IPS DF 6.9 (cell line): ENCODE data around the gene TRIM44.

ENCODE experiments used
- DNase-seq: peaks from one replicate; pipeline ENCODE4 v3.0.0-alpha.2; 2013; ENCODE audit warnings: low read depth, low spot score
- H3K27ac ChIP-seq: one replicate; pipeline ENCODE4 v1.5.1; 2013; ENCODE audit warnings: low read length, control low read depth
- H3K27me3 ChIP-seq: 2 replicates; pipeline ENCODE4 v1.6.1; 2013; ENCODE audit warnings: mild to moderate bottlenecking, low read length; ENCODE audit not compliant: control insufficient read depth, insufficient read depth
- H3K36me3 ChIP-seq: 2 replicates; pipeline ENCODE4 v1.6.1; 2013; ENCODE audit warnings: low read length; ENCODE audit not compliant: control insufficient read depth, insufficient read depth
- H3K4me1 ChIP-seq: 2 replicates; pipeline ENCODE4 v1.6.1; 2013; ENCODE audit warnings: low read length; ENCODE audit not compliant: control insufficient read depth, insufficient read depth
- H3K4me3 ChIP-seq: 2 replicates; pipeline ENCODE4 v1.5.1; 2013; ENCODE audit warnings: mild to moderate bottlenecking, low read length
- H3K9me3 ChIP-seq: 2 replicates; pipeline ENCODE4 v1.6.1; 2013; ENCODE audit warnings: low read length, inconsistent platforms; ENCODE audit not compliant: control insufficient read depth, insufficient read depth
- WGBS: extraction: QIAGEN DNeasy Blood & Tissue Kit; methylation state at CpG from one replicate; pipeline ENCODE4 v1.1.7; 2013; ENCODE audit warnings: mixed read lengths, missing lambda C conversion rate; ENCODE audit not compliant: insufficient read length, insufficient coverage; 5-methylcytosine and 5-hydroxymethylcytosine counted together

TRIM44 gene

DNA sequence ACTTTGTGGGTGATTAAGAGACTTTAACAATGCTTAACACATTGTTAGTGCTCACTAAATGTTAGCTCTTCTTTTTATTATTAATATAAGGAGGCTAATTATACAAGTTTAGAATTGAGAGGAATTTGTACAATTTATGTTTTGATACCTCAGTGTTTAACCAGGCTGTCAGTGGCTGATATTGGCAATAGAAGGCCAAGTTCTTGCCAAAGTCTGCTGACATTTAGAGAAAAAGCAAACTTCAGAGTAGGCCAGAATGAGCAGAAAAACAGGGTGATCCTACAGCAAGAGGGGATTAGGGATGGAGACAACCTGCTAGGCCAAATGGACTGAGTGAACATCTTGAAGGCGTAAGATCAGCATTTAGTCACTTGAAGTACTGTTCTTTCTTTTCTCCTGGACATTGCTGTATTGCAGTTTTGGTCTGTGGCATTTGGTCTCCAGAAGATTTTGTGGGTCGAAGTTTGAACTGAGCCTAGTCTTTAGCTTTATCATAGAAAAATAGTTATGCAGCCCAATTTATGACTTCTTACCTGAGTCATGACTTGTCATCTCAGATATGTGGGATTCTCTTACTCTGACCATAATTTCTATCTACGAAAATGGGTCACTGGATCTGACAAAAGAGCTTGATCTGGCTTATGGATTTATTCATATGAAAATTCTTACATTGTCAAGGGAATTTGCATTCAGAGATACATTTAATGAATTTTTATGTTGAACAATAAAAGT is 9.0 kb downstream of the TRIM44 start:
- WGBS = no CpG with 5 or more reads among the region's 3 CpGs
- H3K9me3 ChIP-seq = no peaks in the 10 kb centered on the region
- no peaks in the 10 kb centered on the region for H3K36me3 ChIP-seq
- no peak overlapping the region for H3K27ac ChIP-seq
- no peaks in the 10 kb centered on the region for H3K4me1 ChIP-seq
- H3K27me3 ChIP-seq = no peaks in the 10 kb centered on the region; the same call in 1 of the 2 replicates
- DNase-seq = no peak
- no peak overlapping the region for H3K4me3 ChIP-seq

DNA sequence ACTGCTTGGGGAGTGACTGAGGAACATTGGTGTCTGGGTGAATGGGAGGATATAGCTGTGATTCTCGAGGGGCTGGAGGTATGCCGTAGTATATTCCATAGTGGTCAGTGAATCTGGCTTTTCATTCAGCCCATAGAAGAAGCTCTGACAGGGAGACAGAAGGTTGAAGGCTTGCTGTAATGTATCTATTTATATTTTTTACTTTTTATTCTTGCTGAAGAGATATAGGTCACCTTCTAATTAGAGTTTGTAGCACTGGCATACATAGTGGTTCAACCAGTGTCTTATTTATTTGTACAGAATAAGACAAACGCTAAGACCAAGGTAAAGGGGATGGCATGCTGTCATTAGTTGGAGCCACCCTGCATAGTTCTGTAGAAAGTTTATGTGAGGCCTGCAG is 10.0 kb downstream of the TRIM44 start:
- no peak overlapping the region for H3K4me3 ChIP-seq
- no peaks in the 10 kb centered on the region for H3K9me3 ChIP-seq
- no peaks in the 10 kb centered on the region for H3K36me3 ChIP-seq
- DNase-seq = no peak
- H3K27ac ChIP-seq = no peak overlapping the region
- H3K27me3 ChIP-seq = no peaks in the 10 kb centered on the region; the same call in 1 of the 2 replicates
- no peaks in the 10 kb centered on the region for H3K4me1 ChIP-seq
- no CpG with 5 or more reads among the region's 3 CpGs for WGBS

DNA sequence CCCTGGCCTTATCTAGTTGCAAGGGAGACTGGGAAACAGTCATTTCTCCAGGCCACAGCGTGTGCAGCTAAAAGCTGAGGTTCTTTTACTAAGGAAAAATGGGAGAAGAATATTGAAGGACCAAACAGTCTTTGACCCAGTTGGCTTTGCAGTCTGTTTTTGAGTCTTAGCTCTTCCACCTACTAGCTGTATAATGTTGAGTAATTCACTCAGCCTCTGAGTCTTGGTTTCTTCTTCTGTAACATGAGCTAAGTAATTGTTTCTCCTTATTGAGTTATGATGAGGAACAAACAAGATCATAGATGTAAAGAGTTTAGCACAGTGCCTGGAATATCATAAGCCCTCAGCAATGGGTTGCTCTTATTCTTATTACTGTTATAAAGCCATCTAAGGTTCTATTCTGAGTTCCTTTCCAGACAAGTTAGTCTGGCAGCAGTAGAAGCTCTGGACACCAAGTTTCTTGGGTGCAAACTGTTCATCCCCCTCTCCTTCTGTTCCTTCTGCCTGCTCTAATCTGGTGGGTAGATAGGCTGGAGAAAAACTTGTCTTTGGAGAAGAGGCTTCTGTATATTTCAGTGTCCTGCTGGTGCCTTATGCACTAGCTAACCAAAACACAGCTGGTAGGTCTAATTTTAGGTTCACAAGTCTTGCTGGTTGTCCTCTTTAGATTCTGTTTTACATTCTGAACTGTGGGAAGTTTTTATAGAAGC is 13.5 kb downstream of the TRIM44 start:
- Histone ChIP-seq H3K4me3 (no peak overlapping the region), H3K27me3 (no peaks in the 10 kb centered on the region; the same call in 1 of the 2 replicates), H3K36me3 (no peaks in the 10 kb centered on the region), H3K9me3 (no peaks in the 10 kb centered on the region), H3K4me1 (no peaks in the 10 kb centered on the region), H3K27ac (no peak overlapping the region)
- WGBS = no CpG with 5 or more reads among the region's 1 CpG
- DNase-seq = no peak

DNA sequence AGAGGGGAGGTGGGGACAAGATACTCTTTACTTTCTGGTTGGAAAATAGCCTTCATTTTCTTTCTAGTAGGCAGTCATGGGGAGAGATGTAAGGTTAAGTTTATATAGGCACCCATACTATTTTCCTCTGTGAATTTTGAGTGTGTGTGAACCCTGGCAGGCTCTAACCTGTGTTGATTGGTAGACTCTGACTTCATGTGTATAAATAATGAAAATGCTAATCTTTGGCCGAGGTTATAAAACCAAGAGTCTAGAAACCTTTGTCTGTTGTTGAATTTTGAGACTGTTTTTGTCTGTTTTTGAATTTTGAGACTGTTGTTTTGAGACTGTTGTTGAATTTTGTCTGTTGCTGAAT is 14.0 kb downstream of the TRIM44 start:
- no peaks in the 10 kb centered on the region for H3K9me3 ChIP-seq
- no CpG with 5 or more reads among the region's 1 CpG for WGBS
- no peak for DNase-seq

DNA sequence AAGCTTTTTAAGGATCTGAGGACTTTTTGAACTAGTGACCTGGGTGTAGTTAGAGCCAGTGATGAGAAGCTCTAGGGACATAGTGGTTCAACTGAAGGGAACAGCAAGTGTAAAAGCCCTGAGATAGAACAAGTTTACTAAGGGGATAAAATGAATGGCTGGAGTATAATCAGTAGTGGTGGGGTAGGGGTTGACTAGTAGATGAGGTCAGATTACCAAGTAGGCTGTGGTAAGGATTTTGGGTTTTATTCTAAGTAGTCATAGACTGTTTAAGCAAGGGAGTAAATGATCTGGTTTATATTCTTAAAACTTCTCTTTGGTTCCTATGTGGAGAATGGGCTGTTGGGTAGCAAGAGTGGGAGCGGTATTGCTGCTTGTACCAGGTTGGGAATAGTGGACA is 15.3 kb downstream of the TRIM44 start:
- no peaks in the 10 kb centered on the region for H3K27me3 ChIP-seq
- no peak overlapping the region for H3K4me3 ChIP-seq
- no peaks in the 10 kb centered on the region for H3K9me3 ChIP-seq
- no peaks in the 10 kb centered on the region for H3K4me1 ChIP-seq
- no peaks in the 10 kb centered on the region for H3K36me3 ChIP-seq
- no peak overlapping the region for H3K27ac ChIP-seq
- DNase-seq = no peak
- no CpG with 5 or more reads among the region's 1 CpG for WGBS

More for the DNA sequence above, 14.0 kb downstream of the TRIM44 start:
- no peak overlapping the region for H3K27ac ChIP-seq
- no peaks in the 10 kb centered on the region; the same call in 1 of the 2 replicates for H3K27me3 ChIP-seq
- H3K4me3 ChIP-seq = no peak overlapping the region
- no peaks in the 10 kb centered on the region for H3K36me3 ChIP-seq
- no peaks in the 10 kb centered on the region for H3K4me1 ChIP-seq

DNA sequence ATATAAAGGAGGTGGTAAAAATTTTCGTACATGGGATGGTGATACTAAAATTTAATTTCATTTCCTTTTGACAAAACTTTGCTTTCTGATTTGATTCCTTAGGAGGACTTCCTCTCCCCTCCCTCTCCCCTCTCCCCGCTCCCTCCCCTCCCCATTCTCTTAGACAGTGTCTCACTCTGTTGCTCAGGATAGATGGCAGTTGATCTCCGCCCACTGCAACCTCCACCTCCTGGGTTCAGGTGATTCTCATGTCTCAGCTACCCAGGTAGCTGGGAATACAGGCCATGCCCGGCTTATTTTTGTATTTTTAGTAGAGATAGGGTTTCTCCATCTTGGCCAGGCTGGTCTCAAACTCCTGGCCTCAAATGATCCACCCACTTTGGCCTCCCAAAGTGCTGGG is 15.9 kb downstream of the TRIM44 start:
- Histone ChIP-seq H3K4me1 (no peaks in the 10 kb centered on the region), H3K36me3 (no peaks in the 10 kb centered on the region), H3K27ac (no peak overlapping the region), H3K27me3 (no peaks in the 10 kb centered on the region), H3K4me3 (no peak overlapping the region), H3K9me3 (no peaks in the 10 kb centered on the region)
- no peak for DNase-seq
- 100% methylated on average over 1 of the region's 4 CpGs for WGBS

DNA sequence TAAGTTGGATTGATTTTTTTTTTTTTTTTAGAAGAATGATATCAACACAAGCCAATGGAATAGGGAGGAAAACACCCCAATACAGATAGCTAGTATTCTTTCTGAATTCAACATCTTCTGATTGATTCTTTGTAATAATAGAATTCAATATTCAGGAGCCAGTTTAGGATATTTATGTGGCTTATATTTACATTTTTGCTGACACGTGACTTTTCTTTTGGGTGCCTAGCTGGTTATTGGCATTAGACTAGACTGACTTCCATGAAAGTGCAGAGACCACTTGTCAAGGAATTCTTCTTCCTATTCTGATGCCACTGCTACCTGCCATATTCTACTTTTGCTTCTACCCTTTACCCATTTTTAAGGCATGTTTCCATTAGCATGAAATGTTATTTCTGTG is 16.4 kb downstream of the TRIM44 start:
- no peak overlapping the region for H3K4me3 ChIP-seq
- H3K9me3 ChIP-seq = no peaks in the 10 kb centered on the region
- no peaks in the 10 kb centered on the region for H3K4me1 ChIP-seq
- no peaks in the 10 kb centered on the region for H3K27me3 ChIP-seq
- H3K36me3 ChIP-seq = no peaks in the 10 kb centered on the region
- H3K27ac ChIP-seq = no peak overlapping the region
- WGBS = no CpG with 5 or more reads among the region's 1 CpG
- DNase-seq = no peak

DNA sequence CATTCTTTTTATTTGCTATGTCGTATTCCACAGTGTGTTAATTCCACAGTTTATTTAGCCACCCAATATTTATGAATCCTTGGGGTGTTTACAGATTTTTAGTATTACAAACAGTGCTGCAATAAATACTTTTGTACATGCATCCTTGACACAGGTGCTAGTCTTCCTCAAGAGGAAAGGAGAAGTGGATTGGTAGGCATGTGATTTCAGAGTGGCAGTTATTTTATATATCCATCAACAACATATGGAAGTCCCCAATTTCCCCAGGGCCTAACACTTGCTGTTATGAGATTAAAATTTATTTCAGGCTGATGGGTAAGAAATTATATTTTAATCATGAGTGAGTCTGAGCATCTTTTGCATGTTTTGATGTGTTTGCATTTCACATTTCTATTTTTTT is 17.9 kb downstream of the TRIM44 start:
- DNase-seq = no peak
- Histone ChIP-seq H3K4me3 (no peak overlapping the region), H3K4me1 (no peaks in the 10 kb centered on the region), H3K27ac (no peak overlapping the region), H3K36me3 (no peaks in the 10 kb centered on the region), H3K9me3 (no peaks in the 10 kb centered on the region), H3K27me3 (no peaks in the 10 kb centered on the region)
- no CpG with 5 or more reads among the region's 1 CpG for WGBS

DNA sequence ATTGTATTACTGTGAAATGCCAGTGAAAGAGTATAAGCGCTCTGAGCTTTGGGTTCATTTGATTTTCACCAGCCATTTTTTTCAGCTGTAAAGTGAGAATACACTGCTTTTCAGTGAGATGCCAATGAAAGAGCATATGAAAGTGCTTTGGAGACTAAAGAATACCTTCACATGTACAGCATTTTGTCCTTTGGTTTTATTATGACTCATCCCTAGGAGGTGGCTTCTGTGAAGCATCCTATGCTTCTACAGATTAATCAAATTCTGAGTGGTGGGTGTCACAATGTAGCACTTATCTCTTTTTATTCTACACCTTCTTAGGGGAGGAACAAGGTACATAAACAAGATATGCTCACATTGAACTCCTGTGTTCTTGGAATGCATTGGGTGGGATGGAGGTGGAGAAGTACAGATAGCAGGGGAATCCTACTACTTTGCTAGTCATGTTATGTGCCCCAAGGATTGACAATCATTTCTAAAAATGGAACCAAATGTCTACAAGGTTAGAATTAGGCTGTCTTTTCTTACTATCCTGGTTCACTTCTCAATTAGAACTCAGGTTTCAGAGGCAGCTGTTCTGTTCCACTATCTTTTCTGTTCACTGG is 18.7 kb downstream of the TRIM44 start:
- Histone ChIP-seq H3K9me3 (no peaks in the 10 kb centered on the region), H3K27me3 (no peaks in the 10 kb centered on the region), H3K36me3 (no peaks in the 10 kb centered on the region), H3K4me1 (no peaks in the 10 kb centered on the region), H3K27ac (no peak overlapping the region), H3K4me3 (no peak overlapping the region)
- WGBS = no CpG with 5 or more reads among the region's 1 CpG
- DNase-seq = no peak

DNA sequence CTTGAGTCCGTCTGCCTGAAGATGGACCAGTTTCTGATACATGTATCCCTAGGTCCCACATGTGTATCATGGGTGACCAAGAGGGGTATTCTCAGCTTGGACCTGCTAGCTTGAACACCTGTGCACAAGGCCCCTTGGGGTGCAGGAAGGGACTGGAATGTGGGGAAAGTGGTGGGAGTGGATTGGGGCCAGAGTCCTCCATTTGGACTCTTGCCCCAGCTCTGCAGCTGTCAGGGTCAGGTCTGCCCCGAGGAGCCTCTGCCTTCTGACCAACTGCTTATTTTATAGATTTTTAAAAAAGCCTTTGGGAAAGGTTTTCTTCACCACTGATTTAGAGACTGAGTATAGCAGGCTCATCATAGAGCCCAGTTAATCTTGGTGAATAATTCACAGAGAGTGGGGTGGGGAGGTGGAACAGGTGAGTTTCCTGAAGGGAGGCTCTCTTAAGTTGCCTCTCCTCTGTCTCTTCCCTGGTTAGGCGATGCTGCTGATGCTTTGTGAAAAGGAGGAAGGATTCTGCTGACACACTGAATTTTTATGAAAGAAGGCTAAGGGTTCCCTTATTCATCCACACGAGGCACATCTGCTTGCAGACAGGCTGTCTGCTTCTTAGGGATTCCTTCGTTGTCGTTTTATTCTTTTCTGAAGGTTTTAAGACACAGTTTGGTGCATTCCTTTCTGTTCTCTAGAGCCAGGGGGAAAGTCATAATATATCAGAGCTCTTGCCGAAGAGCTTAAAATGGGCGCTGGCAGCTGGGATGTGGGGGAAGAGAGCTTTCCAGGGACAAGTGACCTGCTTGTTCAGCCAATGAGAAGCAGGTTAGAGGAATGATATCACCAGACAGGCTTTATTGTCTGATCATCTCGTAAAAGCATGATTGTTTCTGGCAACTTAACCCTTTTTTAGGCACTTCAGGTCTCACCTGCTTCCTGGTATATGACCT is 19.9 kb downstream of the TRIM44 start:
- no peaks in the 10 kb centered on the region for H3K27me3 ChIP-seq
- WGBS = no CpG with 5 or more reads among the region's 9 CpGs
- H3K9me3 ChIP-seq = no peaks in the 10 kb centered on the region
- no peak for DNase-seq
- H3K36me3 ChIP-seq = no peaks in the 10 kb centered on the region
- H3K27ac ChIP-seq = no peak overlapping the region
- H3K4me3 ChIP-seq = no peak overlapping the region
- H3K4me1 ChIP-seq = no peaks in the 10 kb centered on the region
